Peyer's patch (tissue), 4 donors: Measurements from ENCODE around the gene LARP4B.

Experiments used
- CTCF ChIP-seq, 6 experiments: fragments of 450-650 bp in 4 of 6; fragments of 200-600 bp in 2 of 6; sonication (generic) in 1 of 6; IDR thresholded peaks; one replicate each; pipeline ENCODE4 v1.5.1; 2017 to 2019; ENCODE audit warnings: antibody characterized with exemption in 6 of 6, mild to moderate bottlenecking in 3 of 6, moderate library complexity in 1 of 6
- POLR2A ChIP-seq, 2 donors: fragments of 450-650 bp; IDR thresholded peaks; one replicate each; pipeline ENCODE4 v1.5.1; 2017; ENCODE audit warnings: antibody characterized with exemption in 2 of 2, mild to moderate bottlenecking in 2 of 2, moderate library complexity in 2 of 2

DNA sequence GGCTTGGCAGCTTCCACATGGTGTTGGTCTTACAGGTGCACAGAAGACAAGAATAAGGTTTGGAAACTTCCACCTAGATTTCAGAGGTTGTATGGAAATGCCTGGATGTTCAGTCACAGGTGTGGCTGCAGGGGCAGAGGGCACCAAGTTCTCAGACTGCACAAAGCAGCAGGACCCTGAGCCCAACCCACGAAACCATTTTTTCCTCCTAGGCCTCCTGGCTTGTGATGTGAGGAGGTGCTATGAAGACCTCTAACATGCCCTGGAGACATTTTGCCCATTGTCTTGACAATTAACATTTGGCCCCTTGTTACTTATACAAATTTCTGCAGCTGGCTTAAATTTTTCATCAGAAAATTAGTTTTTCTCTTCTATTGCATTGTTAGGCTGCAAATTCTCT, 134.3 kb downstream of the LARP4B start:
- TF ChIP-seq CTCF (IDR thresholded peaks at IDR 0.05): no peak
- no peak for TF ChIP-seq POLR2A (IDR thresholded peaks at IDR 0.05)
